Tibial nerve (tissue), 4 donors: Measurements from ENCODE around the gene CCDC179. TPM values are rescaled to one million over a fixed set of nuclear protein-coding genes. Genes with fewer than 3 reads are reported as not detected.

ENCODE experiments used
- DNase-seq, 2 donors: peaks; one replicate each; pipeline ENCODE4 v3.0.0-alpha.2; 2019; ENCODE audit warnings: low spot score in 2 of 2
- H3K27ac ChIP-seq, 4 donors: fragments of 200-600 bp; sonication (generic) in 3 of 4; one replicate each; pipeline ENCODE4 v1.5.1; 2017 to 2019; ENCODE audit warnings: mild to moderate bottlenecking in 1 of 4
- H3K27me3 ChIP-seq, 2 donors: fragments of 200-600 bp; sonication (generic) in 1 of 2; one replicate each; pipeline versions ENCODE4 v1.5.1 to v1.6.0; 2017 to 2019
- H3K36me3 ChIP-seq, 3 donors: fragments of 200-600 bp; sonication (generic); one replicate each; pipeline ENCODE4 v1.5.1; 2018 to 2019
- H3K4me1 ChIP-seq, 4 donors: fragments of 200-600 bp; sonication (generic) in 3 of 4; one replicate each; pipeline ENCODE4 v1.5.1; 2017 to 2019
- H3K4me3 ChIP-seq, 4 donors: fragments of 200-600 bp; sonication (generic) in 3 of 4; one replicate each; pipeline ENCODE4 v1.5.1; 2017 to 2019; ENCODE audit warnings: mild to moderate bottlenecking in 1 of 4, moderate library complexity in 1 of 4
- H3K9me3 ChIP-seq, 4 donors: fragments of 200-600 bp; sonication (generic) in 3 of 4; one replicate each; pipeline ENCODE4 v1.5.1; 2017 to 2019
- CTCF ChIP-seq, 5 experiments: fragments of 200-600 bp in 3 of 5; fragments of 450-650 bp in 2 of 5; sonication (generic) in 3 of 5; IDR thresholded peaks; one replicate each; pipeline ENCODE4 v1.5.1; 2016 to 2019; ENCODE audit warnings: antibody characterized with exemption in 5 of 5, mild to moderate bottlenecking in 3 of 5, moderate library complexity in 2 of 5
- EP300 ChIP-seq, 2 donors: sonication (generic); formaldehyde crosslinking; IDR thresholded peaks; one replicate each; pipeline ENCODE4 v1.6.1; 2017; ENCODE audit warnings: antibody characterized with exemption in 2 of 2, mild to moderate bottlenecking in 1 of 2
- POLR2A ChIP-seq, 2 donors: fragments of 450-650 bp; IDR thresholded peaks; one replicate each; pipeline ENCODE4 v1.6.1; 2017; ENCODE audit warnings: antibody characterized with exemption in 2 of 2, mild to moderate bottlenecking in 2 of 2, moderate library complexity in 2 of 2
- WGBS, 2 donors: methylation state at CpG; one replicate each; pipeline ENCODE4 v1.1.5; 2018; 5-methylcytosine and 5-hydroxymethylcytosine counted together
- total RNA-seq, 4 donors: library from RNA; depleted of rRNA; stranded (reverse); fragments of >200 nt; gene quantifications; one replicate each; pipeline ENCODE4 v1.1.0, GENCODE V29; 2016

The CCDC179 gene
- total RNA-seq, 4 donors from 2014 or later: not detected

- Histone ChIP-seq H3K36me3 (no peaks in the 10 kb centered on the region), H3K27ac (no peak overlapping the region), H3K4me1 (no peaks in the 10 kb centered on the region), H3K4me3 (no peak overlapping the region), H3K9me3 (no peaks in the 10 kb centered on the region), H3K27me3 (no peaks in the 10 kb centered on the region)
- TF ChIP-seq CTCF (IDR thresholded peaks at IDR 0.05): no peak
- TF ChIP-seq EP300 (IDR thresholded peaks at IDR 0.05): no peak
- no peak for TF ChIP-seq POLR2A (IDR thresholded peaks at IDR 0.05)
- DNase-seq: no peak
- 89% methylated on average over 3 of the region's 3 CpGs for WGBS, 2 donors
Measured at GRCh38 chr11:22869325-22869724, 9.1 kb upstream of the CCDC179 start.

GRCh38 chr11:22859756-22860155, 518 bp downstream of the CCDC179 start:
- H3K4me1 ChIP-seq: no peaks in the 10 kb centered on the region
- TF ChIP-seq POLR2A (IDR thresholded peaks at IDR 0.05): no peak
- TF ChIP-seq EP300 (IDR thresholded peaks at IDR 0.05): no peak
- TF ChIP-seq CTCF (IDR thresholded peaks at IDR 0.05): no peak
- no peak overlapping the region for H3K4me3 ChIP-seq
- no peaks in the 10 kb centered on the region for H3K9me3 ChIP-seq
- H3K27ac ChIP-seq: no peak overlapping the region
- 81 to 90% methylated on average over 6 of the region's 6 CpGs for whole genome bisulfite sequencing, 2 donors
- no peak for DNase-seq
- no peaks in the 10 kb centered on the region for H3K36me3 ChIP-seq
- no peaks in the 10 kb centered on the region for H3K27me3 ChIP-seq

GRCh38 chr11:22851477-22851876, 8.8 kb downstream of the CCDC179 start:
- Histone ChIP-seq H3K27me3 (no peaks in the 10 kb centered on the region), H3K27ac (no peak overlapping the region), H3K9me3 (peaks cover 0 to 8% (median 0%) of the 10 kb centered on the region in 4 donors), H3K36me3 (no peaks in the 10 kb centered on the region), H3K4me3 (no peak overlapping the region), H3K4me1 (no peaks in the 10 kb centered on the region)
- DNase-seq: no peak
- TF ChIP-seq POLR2A (IDR thresholded peaks at IDR 0.05): no peak
- TF ChIP-seq CTCF (IDR thresholded peaks at IDR 0.05): no peak
- TF ChIP-seq EP300 (IDR thresholded peaks at IDR 0.05): no peak

DNA sequence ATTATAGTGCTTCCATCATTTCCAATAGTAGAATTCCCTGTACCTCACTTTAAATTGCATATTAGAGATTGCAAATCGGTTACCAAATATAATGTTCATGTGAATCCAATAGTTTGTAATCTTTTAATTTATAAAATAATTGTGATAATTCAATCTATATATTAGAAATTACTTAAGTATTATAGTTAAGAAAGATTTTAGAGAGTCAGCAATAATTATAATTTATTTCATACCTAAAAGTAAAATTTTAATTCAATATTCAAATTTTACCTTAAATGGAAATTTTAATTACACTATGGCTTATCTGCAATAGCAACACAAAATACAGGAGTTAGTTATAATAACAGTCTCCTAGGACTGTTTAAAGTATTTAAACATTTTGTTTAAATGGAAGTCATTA, 13.5 kb downstream of the CCDC179 start:
- DNase-seq: no peak
- 95 to 97% methylated on average over 1 of the region's 1 CpG for WGBS, 2 donors
- H3K4me1 ChIP-seq: no peaks in the 10 kb centered on the region
- no peak overlapping the region for H3K27ac ChIP-seq
- H3K9me3 ChIP-seq: no peaks in the 10 kb centered on the region
- TF ChIP-seq POLR2A (IDR thresholded peaks at IDR 0.05): no peak
- no peak overlapping the region for H3K4me3 ChIP-seq
- no peaks in the 10 kb centered on the region for H3K27me3 ChIP-seq
- H3K36me3 ChIP-seq: no peaks in the 10 kb centered on the region

DNA sequence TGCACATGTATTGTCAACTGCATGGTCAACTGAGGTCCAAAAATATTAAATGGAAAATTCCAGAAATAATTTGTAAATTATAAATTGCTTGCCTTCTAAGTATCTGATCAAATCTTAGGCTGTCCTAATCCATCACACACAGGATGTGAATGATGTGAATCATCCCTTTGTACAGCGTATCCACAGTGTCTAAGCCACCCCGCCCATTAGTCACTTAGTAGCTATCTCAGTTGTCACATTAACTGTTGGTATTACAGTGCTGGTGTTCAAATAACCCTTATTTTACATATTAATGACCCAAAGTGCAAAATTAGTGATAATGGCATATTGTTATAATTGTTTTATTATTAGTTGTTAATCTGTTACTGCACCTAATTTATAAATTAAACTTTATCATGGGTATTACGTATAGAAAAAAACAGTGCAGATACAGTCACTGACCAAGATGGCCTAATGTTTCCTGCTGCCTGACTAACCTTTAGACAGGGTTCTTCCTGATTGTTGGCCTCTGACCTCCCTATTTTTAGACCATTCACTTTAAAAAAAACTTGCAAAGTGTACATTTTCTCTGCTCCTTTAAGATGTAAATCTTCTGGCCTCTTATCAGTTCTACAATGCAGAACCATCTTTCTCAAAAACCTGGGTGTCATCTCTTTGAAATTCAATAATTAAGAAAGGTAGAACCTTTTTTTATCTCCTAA, 27.8 kb downstream of the CCDC179 start:
- TF ChIP-seq EP300 (IDR thresholded peaks at IDR 0.05): no peak
- no peak for TF ChIP-seq CTCF (IDR thresholded peaks at IDR 0.05)
- Histone ChIP-seq H3K36me3 (no peaks in the 10 kb centered on the region), H3K27me3 (no peaks in the 10 kb centered on the region), H3K4me1 (peaks cover 0 to 20% (median 5%) of the 10 kb centered on the region in 4 donors), H3K9me3 (no peaks in the 10 kb centered on the region), H3K4me3 (no peak overlapping the region), H3K27ac (no peak overlapping the region)
- no peak for DNase-seq
- WGBS, 2 donors: 53 to 58% methylated on average over 3 of the region's 3 CpGs

GRCh38 chr11:22830082-22830414, 30.2 kb downstream of the CCDC179 start:
- peak overlapping the region in 3 of 4 donors; percentile 75 to 85 (median 82) for H3K4me3 ChIP-seq
- DNase-seq: no peak
- peaks cover 0 to 22% (median 5%) of the 10 kb centered on the region in 4 donors for H3K4me1 ChIP-seq
- peak overlapping the region in 3 of 4 donors; percentile 38 to 92 (median 54) for H3K27ac ChIP-seq
- WGBS, 2 donors: 11 to 13% methylated on average over 4 of the region's 4 CpGs
- TF ChIP-seq CTCF (IDR thresholded peaks at IDR 0.05) (no peak), POLR2A (IDR thresholded peaks at IDR 0.05) (no peak), EP300 (IDR thresholded peaks at IDR 0.05) (no peak)
- peaks cover 0 to 4% (median under 1%) of the 10 kb centered on the region in 3 donors for H3K36me3 ChIP-seq
- no peaks in the 10 kb centered on the region for H3K27me3 ChIP-seq
- H3K9me3 ChIP-seq: no peaks in the 10 kb centered on the region
